Measurements from ENCODE around the gene TASOR2.

The TASOR2 gene, protein sequence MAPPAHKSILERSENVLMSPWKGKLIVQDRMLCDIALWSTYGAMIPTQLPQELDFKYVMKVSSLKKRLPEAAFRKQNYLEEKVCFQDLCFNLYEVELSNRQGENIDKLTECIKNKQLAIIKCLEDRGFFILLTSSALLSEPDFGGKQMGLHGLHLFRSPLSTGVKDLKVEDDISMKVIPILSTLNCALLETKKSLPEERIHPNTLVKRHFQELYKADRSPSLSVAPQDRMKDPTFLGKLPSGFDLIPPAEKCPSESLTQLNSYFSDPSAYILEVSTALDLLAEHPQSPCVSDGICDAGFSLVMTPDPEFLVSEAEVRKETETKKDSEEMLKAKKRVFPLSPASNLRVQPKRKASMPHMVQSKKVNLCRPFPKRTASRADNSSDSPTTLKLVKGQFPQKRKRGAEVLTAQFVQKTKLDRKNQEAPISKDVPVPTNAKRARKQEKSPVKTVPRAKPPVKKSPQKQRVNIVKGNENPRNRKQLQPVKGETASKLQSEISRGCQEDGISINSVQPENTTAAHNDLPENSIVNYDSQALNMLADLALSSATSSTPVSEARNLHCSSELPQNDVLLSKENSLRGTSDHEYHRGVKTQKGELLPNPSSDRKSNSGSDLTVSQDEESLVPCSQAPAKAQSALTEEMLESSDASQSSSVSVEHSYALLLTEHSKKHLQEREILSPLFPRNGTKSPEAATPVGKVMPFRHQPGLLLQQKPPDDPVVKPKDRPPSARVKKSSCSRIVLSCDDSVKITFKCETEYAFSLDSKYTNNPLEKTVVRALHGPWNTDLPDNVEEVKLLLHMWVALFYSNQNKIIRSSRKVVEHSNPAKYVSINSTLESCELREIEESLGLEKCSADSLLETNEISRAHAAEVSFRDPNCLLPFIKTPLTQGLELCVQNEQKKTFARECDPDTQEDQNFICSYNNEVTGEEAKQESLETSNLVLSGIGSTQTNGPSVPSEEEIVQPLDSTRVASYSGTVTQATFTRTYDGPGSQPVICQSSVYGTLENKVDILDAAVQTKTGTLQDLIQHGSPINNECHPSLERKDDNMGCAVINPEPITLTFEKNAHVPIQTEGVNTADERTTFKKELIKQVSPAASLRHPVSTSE (N-terminal part only)

DNA sequence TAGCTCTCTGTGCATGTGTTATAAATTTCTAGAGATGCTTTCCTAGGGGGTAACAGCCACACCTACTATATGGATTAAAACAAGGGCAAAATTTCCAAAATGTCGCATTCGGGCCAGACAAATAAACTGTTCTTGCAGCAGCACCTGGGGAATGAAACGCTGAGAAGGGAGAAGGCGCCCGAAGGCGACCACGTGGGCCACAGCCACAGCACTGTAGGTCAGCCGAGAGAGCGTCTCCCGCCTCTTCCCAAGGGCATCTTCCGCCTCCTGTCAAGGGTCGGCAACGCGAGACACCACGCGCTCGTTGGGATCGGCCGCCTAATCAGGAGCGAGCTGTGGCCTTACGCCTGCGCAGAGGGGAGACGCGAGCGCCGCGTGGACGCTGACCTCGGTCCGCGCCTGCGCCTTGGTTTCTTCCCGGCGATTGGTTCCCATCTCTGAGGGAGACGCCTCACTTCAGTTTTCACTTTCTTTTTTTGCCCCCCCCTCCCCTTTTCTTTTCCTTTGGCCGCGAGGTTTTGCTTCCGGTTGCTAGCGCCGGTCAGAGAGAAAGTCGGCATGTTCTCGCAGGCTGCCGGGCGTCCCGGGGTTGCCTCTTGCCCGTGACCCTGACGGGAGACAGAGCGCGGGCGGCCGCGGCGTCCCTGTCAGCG is at the start of gene TASOR2:
TSS of gene TASOR2 (plus strand) at position 521 of the 653 bp plus-strand sequence. CDS start 35,805 bp downstream, outside the sequence.
- DNase-seq: peak; percentile 94

DNA sequence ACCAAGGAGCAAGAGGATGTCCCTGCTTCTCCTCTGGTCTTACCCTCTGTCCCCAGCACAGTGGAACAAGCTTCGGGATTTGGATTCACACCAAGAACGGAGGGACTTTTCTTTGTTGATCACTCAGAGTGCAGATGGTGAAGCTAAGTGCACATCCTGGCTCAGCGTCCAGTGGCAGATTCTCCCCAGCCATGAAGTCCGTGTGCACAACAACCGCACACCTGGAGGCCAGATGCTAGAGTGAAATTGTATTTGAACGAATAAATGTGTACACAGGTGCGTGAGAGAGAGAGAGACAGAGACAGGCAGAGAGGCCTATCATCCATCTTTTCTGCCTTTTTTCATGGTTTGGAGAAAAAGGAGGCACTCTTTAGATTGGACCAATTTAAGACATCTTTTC is 49.7 kb upstream of the TASOR2 start:
- no peak for DNase-seq

DNA sequence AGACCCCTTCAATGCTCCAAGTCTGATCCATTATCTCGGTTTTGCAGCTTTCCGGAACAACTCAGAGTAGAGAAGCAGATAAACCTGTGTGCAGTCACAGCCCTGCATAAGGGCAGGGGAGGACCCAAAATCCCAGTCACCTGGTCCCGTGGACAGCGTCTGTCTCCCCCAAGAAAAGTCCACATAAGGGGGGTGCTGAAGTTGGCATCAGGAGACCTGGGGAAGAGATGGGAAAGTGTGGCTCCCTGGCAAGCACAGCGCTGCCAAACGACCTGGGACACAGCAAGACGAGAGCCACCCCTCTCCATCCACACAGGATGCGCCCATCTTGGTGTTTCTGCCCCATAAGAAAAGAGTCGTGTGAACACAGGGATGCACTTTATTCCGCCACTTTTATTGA is 46.1 kb upstream of the TASOR2 start:
- no peak for DNase-seq

DNA sequence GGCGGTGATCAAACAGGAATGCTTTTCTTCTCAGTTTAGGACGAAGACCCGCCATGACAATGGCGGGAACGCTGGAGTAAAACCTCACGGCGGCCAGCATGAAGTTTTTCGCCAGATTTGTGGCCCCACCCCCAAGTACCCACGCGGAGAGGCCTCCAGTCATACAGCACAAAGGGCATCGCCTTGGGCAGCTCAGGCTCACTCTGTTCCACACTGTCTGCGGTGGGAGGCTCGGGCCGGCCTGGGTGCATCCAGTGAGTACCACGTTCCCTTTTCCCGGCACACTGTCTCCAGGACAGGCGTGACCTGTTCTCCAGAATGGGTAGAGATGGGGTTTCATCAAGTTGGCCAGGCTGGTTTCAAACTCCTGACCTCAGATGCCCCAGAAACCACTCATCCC is 45.6 kb upstream of the TASOR2 start:
- DNase-seq: no peak

DNA sequence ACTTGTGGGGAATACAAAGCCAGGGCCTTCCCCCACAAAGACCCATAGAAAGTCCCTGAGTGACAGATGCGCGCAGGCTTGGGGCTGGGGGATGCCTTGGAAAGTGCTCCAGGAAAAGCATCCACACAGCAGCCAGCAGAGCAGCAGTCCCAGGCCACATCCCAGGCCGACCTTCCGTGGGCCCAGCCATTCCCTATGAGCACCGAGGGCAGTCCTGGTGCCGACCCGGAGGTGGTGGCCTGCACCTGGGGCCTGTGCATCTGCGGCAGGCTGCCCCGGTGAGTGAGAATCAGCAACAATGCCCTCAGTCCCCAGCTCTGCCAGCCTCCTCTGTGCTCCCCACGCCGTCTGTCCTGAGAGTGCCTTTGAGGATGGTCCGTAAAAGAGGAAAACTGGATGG is 44.6 kb upstream of the TASOR2 start:
- DNase-seq: no peak

DNA sequence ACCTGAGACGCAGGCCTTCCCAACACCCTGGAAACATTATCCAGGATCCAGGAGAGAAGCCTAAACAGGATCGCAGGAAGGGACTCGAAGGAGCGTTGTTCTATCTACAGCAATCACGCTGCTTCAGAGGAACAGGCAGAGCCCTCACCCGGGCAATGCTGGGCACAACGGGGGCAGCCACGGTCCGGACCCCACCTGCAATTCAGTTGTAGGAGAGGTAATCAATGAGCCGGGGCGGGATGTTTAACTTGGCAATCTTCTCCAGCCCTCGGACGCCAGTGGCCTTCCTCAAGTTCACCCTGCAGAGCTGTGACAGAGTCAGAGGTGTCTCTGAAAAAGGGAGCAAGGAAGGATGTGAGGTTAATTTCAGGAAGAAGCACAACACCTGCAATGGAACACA is 44.1 kb upstream of the TASOR2 start:
- DNase-seq: no peak

DNA sequence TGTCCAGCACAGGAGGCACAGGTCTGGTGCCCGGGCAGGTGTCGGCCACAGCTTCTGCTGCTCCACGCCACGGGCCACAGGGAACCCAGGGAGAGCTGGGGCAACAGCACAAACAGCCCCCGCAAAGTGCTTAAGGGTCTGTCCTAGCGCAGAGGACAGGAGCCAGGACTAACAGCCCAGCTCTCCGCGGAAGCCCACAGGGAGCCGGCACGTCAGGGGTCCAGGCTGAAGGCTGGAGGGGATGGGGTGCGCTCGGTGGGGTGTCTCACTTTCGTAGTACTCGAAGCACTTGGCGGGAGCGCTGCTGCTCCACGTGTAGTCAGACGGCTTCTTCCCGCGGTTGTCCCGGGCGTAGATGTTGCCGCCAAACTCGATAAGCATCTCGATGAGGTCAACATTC is 43.1 kb upstream of the TASOR2 start:
- DNase-seq: no peak

DNA sequence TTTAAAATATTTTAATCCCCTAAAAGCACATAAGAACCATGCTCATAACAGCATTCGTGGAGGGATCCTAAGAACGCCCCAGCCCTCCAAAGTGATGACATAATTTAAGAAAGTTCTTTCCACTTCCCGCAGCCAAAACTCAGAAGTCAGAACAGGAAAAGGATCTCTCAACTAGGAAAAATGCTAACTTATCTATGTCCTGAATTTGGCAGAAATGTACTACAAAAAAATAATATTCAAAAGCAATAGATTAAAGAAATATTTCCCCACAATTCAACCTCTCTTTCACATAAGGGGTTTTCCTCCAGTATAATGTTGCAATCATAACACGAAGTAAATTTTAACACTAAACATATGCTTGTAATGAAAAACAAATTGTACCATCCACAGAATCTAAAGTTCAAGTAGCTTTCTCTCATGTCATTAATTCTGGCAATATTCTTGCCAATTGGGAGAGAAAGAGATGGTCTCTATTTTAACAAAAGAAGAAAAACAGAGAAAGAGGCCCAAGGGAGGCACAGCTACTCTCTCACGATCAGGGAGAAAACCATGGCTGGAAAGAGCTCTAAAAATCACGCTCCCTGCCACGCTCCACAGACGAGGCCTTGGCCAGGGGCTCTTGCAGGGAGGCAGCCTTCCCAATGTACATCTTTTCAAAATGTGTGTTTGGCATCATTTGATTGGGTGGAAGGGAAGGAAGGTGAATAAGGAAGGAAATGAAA is 41.1 kb upstream of the TASOR2 start:
- DNase-seq: no peak

DNA sequence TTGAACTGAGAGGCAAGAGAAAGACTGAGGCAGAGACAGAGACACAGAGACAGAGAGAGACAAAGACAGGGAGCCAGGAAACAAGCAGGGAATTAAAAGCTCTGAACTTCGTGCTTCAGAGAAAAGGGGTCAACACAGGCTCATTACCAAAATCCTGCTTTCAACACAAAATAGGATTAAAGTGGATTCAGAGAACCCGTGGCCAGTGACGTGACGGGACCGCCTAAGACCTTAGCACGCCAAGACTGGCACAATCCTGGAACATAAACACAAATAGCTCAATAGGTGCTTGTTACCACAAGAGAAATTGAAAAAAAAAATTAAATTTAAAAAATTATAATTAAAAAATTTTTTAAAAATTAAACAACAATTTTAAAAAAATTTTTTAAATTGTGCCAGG is 39.7 kb upstream of the TASOR2 start:
- no peak for DNase-seq

DNA sequence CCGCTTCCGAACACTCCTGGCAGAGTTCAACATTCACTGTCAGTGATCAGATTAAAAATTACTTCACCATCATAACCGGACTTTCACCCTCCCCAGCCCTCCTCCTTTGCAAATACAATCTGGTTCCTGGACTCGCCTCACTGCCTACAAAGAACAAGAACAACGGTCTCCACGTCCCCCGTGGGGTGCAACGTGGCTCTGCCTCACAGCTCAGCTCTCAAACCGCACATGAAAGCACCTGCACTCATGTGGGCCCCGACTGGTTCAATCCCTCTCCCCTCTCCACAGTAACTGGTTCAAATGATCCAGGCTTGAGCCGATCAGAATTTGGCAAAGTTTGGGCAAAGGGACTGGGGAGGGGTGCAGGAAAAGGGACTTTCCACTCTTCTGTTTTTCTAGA is 39.3 kb upstream of the TASOR2 start:
- DNase-seq: no peak

DNA sequence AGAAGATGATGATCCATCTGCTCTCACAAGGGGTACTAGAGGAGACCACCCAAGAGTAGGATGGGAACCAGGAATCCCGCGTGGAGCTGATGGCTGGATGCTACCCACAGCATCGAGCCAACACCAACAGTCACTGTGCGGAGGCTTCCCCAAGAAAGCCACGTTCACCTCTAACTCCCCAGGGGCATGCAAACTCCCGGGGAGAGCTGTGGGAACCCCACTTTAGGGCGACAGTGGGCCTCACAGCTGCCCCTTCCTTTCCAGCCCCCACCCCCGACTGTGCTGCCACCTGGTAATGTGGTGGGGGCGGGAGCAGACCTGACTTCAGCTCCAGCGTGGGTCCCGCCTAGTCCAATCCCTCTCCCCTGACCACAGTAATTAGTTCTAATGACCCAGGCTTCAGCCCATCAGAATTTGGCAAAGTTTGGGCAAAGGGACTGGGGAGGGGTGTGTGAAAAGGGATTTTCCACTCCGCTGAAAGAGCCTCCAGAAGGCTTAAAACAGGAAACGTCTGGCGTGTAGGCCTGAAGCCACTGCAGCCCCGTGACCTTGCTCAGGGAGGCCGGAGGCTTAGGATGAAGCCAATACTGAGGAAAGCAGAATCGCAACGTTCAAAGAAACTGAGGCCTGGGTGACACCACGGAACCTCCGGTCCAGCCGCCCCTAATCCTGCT is 38.6 kb upstream of the TASOR2 start:
- DNase-seq: no peak

DNA sequence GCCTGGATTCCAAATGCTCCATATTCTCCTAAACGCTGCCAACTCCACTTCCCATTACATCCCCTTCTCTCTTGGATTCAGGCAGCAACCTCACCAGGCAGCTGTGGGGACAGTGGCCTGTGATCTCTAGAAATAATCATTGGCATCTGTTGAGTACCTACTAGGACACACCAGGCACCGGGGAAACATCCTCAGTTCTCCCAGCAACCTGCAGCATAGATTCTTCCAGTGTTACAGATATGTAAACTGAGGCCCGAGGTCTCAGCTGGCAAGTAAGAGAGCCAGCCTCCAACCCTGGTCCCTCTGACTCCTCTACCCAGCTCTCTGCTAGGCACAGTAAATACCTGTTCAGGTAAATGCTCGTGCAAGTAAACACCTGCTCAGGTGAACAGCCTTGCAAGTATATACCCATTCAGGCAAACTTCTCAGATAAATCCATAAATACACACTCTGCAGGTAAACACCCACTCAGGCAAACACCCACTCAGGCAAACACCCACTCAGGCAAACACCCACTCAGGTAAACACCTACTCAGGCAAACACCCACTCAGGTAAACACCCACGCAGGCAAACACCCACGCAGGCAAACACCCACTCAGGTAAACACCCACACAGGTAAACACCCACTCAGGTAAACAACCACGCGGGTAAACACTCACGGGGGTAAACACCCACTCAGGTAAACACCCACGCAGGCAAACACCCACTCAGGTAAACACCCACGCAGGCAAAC is 37.0 kb upstream of the TASOR2 start:
- no peak for DNase-seq

DNA sequence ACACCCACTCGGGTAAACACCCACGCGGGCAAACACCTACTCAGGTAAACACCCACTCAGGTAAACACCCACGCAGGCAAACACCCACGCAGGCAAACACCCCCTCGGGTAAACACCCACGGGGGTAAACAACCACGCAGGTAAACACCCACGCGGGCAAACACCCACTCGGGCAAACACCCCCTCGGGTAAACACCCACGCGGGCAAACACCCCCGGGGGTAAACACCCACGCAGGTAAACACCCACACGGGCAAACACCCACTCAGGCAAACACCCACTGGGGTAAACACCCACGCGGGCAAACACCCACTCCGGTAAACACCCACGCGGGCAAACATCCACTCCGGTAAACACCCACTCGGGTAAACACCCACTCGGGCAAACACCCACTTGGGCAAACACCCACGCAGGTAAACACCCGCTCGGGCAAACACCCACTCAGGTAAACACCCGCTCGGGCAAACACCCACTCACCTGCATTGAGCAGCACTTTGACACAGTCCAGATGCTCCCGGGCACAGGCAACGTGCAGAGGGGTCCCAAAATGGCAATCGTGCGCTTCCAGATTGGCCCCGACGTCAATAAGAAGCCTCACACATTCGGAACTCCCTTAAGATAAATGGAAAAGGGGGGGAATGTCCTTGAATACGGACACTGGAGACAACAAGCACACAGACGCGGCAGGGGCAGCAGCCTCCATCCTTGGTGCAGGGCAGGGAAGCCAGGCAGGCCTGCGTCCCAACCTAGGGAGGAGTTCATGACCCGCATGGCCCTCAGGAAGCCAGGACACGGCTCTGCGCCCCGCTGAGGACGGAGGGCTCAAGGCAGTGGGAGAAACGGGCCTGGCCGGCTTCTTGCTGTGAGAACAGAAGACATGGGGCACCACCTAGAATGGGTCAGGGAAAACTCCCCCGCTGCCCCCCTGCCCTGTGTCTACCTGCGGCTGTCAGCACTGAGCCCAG is 35.9 kb upstream of the TASOR2 start:
- DNase-seq: no peak

DNA sequence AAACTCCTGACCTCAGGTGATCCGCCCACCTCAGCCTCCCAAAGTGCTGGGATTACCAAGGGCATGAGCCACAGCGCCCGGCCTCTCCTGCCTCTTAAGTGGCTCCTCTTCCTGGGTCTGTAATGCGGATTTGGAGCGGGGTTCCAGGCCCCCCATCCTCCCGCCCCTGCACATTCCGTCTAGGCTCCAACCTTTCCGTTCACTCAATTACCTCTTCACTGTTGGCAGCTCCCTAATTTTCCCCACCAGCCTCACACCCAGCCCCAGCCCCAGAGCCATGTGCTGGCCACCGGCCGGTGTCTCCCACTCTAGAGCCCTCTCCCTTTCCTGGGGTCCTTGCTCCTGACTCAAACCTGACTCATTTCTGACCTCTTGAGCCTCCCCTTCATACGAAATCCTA is 34.9 kb upstream of the TASOR2 start:
- DNase-seq: no peak

DNA sequence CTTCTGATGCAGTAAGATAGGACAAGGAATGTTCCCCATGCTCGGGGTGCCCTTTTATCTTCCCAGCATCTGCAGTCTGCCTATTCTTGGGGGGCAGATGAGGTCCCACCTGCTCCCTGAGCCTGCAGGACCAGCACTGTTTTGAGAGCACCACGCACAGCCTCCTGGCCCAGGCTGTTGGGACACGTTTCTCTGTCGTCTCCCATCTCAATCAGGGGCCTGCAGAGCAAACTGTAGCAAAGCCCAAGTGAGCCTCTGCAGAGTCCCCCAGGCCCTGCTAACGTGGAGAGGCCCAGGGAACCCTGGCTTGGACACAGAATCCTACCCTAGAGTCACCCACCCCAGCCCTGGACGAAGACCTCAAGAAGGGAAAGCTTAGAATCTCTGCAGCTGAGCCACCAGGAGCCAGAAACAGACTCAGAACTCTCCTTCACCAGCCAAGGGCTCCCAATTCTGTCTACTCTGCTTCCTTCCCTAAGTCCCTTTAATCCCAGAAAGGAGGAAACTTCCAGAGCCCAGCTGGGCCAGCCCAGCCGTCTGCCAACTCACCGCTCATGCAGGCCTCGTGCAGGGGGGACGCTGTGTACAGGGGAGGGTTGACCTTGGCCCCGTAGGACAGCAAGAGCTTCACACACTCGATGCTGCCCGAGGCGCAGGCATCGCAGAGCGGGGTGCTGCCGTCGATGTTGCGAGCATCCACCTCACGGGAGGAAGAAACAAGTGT is 33.8 kb upstream of the TASOR2 start:
- no peak for DNase-seq

DNA sequence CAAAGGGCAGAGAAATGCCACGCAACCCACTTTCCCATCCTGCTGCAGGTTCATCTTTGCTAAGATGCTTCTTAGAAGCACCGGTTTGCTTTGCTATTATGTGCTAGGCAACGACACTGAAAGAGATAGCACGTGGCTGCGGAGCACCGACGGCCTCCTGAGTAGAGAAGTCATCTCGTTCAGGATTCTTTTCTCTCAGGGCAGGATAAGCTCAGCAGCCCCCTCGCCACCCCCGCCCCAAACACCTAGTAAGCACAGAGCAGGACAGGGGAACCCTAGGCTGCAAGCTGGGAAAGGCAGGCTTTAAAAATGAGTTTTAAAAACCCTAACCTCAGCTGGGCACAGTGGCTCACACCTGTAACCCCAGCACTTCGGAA is 33.3 kb upstream of the TASOR2 start:
- DNase-seq: no peak

DNA sequence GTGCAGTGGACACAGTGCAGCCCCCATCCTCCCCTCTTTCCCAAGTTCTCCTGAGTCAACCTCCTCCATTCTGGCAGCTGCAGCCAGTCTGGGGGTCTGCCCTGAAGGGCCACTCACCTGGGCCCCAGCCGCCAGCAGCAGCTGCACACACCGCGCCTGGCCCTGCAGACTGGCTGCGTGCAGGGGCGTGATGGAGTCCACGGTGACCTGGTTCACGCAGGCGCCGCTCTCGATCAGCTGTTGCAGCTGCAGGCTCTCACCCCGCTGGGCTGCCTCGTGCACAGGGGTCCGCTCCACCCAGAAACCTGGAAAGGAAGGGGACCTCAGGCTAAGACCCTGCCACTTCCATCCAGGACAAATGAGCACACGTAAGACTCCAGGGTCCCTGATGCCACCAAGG is 31.9 kb upstream of the TASOR2 start:
- no peak for DNase-seq

DNA sequence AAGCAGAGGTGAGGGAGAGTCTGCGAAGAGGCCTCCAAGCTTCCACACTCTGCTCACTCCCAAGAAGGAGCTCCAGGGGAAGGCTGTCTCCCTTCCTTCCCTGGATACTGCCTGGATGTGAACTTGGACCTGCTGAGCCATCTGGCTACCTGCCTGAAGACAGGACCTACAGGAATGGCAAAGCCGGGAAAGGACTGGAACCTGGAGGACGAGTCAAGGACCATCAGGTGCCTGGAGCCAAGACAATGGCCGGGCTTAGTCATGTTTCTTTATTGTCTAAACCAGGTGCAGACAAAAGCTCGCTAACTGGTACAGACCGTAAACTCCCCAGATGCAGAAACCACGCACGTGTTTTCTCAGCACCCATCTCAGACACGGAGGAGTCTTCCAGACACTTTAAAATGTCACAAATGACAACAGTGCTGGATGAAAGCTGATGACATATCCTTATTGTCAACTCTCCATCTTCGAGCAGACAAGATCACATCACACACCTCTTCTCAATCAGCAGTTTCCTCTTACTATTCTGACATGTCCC is 30.4 kb upstream of the TASOR2 start:
- peak; percentile 33 for DNase-seq

DNA sequence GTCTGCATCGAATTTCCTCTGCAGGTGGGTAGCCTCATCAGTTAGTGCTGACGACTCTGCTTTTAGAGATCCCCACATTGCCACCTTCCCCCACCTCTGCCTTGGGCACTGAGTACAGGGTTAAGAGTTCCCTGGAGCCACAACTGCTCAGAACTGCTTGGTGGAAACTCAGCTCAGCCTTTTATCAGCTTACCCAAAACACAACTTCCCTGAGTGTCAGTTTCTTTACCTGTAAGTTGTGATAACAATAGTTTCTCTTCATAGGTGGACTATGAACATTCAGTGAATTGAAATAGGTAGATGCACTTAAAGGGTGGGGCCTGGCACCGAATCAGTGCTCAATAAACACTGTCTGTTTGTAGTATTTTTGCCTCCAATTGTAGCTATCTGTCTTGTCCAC is 29.5 kb upstream of the TASOR2 start:
- no peak for DNase-seq

Data from NCI-H2029 (cell line).